Activated CD4-positive, CD25-positive, alpha-beta regulatory T cell (primary cell): ENCODE data around the gene NELL2.

Source experiments
- DNase-seq, 4 experiments: peaks; one replicate each; lab custom pipeline; 2025; lab: John Stamatoyannopoulos, UW

NELL2 gene

DNA sequence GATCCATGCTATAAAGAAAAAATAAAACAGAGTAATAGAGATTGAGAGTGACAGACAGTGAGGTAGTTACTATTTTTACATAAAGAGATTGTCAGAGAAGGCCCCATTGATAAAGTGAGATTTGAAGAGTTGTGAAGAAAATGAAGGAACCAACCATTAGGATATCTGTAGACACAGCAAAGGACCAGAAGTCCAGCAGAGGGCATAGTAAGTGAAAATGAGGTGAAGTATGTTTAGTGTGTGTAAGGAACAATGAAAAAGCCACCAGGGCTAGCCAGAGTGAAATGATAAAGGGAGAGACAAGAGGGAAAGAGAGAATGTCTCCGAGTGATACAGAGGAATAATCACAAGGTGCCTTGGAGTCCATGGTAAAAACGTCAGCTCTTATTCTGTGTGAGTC lies 411.0 kb downstream of the NELL2 start:
- no peak for DNase-seq

DNA sequence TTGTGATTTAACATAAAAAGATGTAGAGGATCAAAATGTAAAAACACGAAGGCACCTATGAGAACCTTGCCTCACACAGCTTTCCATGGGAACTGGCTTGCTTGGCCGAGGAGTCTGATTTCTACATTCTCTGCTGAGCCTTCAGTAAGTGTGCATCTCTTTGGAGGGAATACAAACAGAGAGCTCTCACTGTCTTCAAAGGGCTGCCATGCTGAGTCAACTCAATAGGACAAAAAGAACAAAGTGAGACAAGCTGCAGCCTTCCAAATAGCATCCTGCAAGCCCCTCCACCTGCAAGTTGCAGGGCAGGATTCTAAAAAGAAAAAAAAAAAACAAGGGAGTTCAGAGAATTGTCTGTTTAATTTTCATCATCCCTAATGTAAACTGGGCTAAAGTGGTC lies 411.9 kb downstream of the NELL2 start:
- DNase-seq: no peak

- no peak for DNase-seq
These were observed 413.4 kb downstream of the NELL2 start for GRCh38 chr12:44462729-44463128.

GRCh38 chr12:44460261-44460660 lies 415.9 kb downstream of the NELL2 start:
- no peak for DNase-seq

- DNase-seq: no peak
These were observed 416.5 kb downstream of the NELL2 start for GRCh38 chr12:44459569-44459968.
